GM19099 (cell line): ENCODE measurements around the gene LASP1.

Experiments used
- POLR2A ChIP-seq: IDR thresholded peaks from 3 replicates; pipeline ENCODE4 v1.6.1; 2011; ENCODE audit warnings: low read depth; ENCODE audit not compliant: insufficient read length; ENCODE audit errors: extremely low read depth

LASP1 gene

GRCh38 chr17:38877130-38877851 lies 7.4 kb downstream of the LASP1 start:
- no peak for TF ChIP-seq POLR2A

GRCh38 chr17:38879878-38880665 lies 10.2 kb downstream of the LASP1 start:
- TF ChIP-seq POLR2A: no peak

GRCh38 chr17:38881600-38882191 lies 11.8 kb downstream of the LASP1 start:
- TF ChIP-seq POLR2A: no peak

GRCh38 chr17:38882870-38883269 lies 13.0 kb downstream of the LASP1 start:
- TF ChIP-seq POLR2A: no peak

- no peak for TF ChIP-seq POLR2A
These were observed 14.0 kb downstream of the LASP1 start for GRCh38 chr17:38883592-38884526.

GRCh38 chr17:38885044-38885727 lies 15.3 kb downstream of the LASP1 start:
- no peak for TF ChIP-seq POLR2A

GRCh38 chr17:38885728-38886642 lies 16.1 kb downstream of the LASP1 start:
- no peak for TF ChIP-seq POLR2A

- TF ChIP-seq POLR2A: no peak
These were observed 16.8 kb downstream of the LASP1 start for GRCh38 chr17:38886643-38887010.

GRCh38 chr17:38888842-38889241 lies 19.0 kb downstream of the LASP1 start:
- TF ChIP-seq POLR2A: no peak

- no peak for TF ChIP-seq POLR2A
These were observed 20.0 kb downstream of the LASP1 start for GRCh38 chr17:38889745-38890409.

GRCh38 chr17:38890410-38890746 lies 20.5 kb downstream of the LASP1 start:
- TF ChIP-seq POLR2A: no peak

- no peak for TF ChIP-seq POLR2A
These were observed 21.6 kb downstream of the LASP1 start for GRCh38 chr17:38891441-38891840.

GRCh38 chr17:38892083-38892482 lies 22.2 kb downstream of the LASP1 start:
- TF ChIP-seq POLR2A: no peak

GRCh38 chr17:38892620-38893019 lies 22.8 kb downstream of the LASP1 start:
- TF ChIP-seq POLR2A: no peak

GRCh38 chr17:38893113-38893512 lies 23.3 kb downstream of the LASP1 start:
- TF ChIP-seq POLR2A: no peak
